Stimulated activated CD8-positive, alpha-beta memory T cell treated with anti-CD3 and anti-CD28 coated beads, Interleukin-4, amount 100 ng/mL, for 48 hours (primary cell): ENCODE data around the gene SELENOS.
A peak's percentile ranks its signal among the peaks of the same experiment; 100 is the strongest.

Experiments
- DNase-seq: peaks from one replicate; pipeline ENCODE4 v3.0.0-alpha.2; 2020

Gene SELENOS, protein sequence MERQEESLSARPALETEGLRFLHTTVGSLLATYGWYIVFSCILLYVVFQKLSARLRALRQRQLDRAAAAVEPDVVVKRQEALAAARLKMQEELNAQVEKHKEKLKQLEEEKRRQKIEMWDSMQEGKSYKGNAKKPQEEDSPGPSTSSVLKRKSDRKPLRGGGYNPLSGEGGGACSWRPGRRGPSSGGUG

DNA sequence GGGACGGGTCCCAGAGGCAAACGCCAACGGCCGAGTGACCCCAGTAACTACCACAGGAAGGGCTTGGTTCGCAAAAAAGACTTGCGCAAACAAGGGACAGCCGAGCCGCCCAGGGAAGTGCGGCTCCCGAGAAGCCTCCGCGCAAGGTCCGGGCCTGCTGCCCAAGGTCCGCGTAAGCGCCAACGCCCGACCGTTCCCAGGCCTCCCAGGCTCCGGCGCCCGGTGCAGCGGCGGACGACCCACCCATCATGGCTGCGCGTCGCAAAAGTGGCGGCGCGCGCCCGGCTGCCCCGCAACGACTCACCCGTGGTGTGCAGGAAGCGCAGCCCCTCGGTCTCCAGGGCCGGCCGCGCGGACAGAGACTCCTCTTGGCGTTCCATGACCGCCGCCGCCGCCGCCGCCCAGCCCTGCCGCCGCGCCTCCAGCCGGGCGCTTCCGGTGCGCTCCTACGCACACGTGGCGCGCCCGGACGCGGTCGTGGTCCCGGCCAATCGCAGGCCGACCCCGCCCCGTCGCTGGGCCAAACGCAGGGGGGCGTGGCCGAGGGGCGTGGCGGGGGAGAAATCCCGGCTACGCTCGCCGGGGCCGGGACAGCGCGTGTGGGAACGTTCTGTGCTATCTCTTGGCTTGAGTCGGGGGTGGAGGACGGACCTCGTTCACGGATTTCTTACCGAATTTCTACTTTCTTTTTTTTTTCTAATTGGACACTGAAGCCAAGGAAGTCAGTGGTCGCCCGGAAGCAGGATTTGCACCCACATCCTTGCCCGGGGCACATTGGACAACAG, at the start of gene SELENOS:
SELENOS (minus strand) TSS at position 448 of the 785 bp plus-strand sequence; CDS start at position 380, 68 bp downstream.
- peak; percentile 95 for DNase-seq

DNA sequence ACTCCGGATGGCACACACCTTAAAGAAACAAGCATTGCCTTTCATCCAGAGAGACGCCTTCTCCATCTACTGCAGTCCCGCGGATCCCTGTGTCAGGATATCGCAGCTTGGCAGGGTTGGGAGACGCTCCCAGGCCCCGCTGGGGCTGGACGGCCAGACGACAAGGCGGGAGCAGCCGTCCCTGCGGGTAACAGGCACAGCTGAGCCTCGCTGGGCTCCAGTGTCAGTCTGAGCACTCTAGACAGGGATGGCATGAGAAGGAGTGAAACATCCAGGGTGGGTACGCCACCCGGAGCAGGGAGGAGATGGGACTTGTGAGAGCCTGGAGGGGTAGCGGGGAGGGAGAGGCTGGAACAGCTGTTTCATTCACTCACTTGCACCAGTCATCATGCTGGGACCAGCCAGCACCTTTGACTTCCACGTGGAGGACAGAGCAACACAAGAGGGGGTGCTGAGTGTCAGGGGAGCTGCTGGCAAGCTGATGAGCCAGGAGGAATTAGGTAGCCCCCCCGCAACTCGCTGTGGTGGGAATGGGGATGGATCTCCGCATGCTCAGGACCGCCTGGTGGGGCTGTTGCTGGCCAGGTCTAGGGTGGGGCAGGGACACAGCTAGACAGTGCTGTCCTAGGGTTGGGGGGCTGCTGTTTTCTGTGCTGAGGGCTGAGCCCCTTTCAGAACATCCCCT, 49.3 kb upstream of the SELENOS start:
- no peak for DNase-seq

DNA sequence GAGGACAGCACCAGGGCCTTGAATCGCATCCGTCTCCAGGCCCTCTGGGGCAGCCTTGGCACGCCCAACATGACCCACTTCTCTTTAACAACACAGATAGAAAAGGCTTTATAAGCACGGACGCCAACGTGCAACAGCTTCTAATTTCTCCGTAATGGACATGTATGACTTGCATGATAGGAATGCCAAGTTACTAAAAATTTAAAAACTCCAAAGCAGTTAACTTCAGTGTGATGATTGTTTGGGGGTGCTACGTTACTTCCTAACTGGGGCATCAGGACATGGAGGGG, 48.7 kb upstream of the SELENOS start:
- no peak for DNase-seq

DNA sequence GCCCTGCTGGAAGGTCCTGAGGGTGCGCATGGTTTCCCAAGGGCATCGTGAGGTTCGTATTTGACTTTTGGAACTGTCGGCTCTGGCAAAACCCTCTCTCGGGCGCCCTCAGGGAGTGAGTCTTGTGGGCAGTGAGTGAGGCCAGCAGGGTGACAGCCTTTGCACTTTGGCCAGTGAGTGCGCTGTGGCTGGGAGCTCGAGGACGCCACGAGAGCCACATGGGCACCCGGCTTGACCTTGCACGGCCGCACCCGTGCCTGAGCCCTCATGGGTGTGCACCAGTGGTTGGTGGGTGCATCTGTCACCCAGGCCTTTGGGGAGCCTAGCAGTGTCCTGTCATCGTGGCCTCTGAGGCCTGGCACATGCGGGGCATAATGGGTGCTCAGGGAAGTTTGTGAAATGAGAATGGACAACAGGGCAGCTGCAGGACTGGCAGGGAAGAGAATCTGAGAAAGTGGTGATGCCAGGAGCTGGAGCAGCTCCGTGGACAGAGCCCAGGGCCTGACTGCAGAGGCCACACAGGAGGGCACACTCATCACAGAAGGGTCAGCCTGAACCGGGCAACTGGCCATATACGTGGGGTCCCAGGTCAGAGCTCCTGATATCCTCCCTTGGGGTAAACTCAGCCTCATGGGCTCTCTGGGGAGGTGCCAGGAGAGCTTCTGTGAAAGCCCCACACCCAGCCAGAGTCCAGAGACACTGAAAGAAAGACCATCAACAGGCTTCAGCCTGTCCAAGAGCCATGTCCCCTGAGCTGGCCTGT, 48.2 kb upstream of the SELENOS start:
- no peak for DNase-seq

DNA sequence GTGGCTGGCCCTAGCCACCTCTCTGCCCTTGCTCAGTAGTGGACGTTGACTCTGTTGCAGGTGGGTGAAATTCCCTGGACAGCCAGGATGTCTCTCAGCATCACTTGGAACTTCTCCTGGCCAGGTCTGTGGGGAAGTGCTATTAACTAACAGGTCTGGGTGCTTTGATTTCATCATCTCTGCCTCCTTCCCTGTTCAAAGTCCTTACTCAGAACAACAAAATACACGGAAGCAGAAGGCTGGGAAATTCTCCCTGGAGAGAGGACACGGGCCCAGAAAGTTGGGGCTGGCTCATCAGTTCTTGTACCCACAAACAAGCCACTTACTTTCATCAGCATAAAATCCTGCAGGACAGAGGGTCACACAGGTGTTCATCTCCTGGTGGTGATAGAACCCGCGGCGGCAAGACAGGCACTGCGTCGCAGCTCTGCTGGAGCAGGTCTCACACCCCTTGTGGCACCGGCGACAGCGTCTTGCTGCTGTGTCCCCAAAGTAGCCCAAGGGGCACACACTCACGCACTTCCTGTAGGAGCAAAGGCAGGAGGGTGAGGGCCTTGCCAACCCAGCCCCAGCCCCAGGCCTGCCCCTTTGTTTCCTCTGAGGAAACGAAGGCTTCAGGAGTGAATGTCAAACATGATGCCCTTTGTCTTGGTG, 47.4 kb upstream of the SELENOS start:
- no peak for DNase-seq

DNA sequence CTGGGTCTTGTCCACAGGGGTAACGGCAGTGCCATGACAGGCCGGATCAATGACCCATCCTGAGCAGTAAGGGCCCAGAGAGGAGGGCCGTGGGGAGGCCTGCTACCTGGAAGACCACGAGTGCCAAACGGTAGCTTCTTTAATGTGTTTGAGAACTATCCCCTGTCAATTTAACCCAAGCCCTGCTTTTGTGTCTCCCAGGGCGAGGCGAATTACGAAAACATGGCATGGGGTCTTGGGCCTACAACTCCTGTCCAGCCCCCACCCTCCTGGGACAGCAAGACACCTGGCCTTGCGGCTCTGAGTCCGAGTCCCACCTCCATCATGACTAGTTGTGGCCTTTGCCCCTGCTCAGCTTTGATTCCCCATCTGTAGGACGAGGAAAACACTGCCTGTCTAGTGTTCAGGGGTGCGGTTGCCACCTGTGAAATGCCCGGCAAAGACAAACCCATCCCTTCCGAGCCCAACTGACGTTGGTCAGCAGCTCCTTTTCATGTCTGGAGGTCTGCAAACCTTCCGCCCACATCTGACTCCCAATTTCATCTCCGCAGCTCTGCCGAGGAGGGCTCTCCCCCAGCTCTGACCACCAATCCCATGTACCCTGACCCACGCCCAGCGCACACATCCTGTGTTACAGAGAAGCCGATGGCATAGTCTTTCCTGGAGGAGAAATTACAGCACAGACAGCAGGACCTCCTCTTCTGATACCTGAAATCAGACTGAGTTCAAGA, 46.7 kb upstream of the SELENOS start:
- DNase-seq = no peak

DNA sequence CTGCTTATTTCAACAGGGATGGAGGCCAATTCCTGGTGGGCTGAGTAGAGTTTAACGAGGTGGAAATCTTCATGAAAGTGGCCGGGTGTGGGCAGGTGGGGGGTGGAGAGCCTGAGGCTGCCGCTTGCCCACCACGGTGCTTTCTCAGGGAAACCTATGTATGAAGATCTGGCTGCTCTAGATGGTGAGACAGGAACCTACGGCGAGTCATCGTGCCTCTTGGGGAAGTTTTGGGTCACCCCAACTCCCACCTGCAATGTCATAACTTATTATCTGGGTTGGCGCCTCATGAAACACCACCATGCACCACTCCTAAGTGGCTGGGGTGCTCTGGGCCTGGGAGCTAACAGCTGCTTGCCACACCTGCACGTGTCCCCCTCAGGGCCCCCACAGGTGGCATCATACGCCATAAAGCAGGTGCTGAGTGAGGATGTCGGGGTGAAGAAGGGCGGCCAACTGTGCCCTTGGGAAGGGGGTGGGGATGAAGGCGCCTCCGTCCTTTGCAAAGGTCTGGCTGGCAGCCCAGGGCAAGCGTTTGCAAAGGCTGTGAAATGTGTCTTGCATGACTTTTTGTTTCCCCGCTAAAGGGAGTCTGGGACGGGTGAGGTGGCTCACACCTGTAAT, 45.7 kb upstream of the SELENOS start:
- DNase-seq = no peak

DNA sequence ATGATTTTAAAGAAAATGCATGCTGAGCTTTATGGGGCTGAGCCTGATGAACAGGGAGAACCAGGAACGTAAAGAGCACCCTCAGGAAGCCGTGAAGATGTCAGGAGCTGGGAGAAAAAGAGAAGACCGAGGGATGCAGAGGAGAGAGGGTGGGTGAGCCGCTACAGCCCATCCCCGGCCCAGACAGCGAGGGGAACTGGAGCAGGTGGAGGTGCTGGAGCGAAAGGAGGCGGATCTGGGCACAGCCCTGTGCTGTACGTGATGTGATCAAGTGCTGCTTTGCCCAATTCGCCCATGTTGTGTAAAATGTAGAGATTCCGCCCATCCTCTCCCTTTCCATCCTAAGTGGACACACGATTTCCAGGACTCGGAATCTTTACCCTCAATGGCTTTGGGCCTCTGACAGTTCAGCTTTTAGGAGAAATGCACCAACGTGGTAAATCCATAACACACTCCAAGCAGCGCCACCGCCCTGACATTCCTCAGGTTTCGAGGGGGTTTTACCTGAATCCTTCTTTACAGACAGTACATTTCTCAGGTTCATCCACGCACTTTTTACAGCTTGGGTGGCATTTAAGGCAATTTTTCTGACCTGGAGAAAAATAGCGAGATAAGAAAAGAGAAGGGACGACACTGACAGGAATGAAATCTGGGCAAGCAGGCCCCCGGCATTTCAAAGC, 44.9 kb upstream of the SELENOS start:
- DNase-seq = no peak

DNA sequence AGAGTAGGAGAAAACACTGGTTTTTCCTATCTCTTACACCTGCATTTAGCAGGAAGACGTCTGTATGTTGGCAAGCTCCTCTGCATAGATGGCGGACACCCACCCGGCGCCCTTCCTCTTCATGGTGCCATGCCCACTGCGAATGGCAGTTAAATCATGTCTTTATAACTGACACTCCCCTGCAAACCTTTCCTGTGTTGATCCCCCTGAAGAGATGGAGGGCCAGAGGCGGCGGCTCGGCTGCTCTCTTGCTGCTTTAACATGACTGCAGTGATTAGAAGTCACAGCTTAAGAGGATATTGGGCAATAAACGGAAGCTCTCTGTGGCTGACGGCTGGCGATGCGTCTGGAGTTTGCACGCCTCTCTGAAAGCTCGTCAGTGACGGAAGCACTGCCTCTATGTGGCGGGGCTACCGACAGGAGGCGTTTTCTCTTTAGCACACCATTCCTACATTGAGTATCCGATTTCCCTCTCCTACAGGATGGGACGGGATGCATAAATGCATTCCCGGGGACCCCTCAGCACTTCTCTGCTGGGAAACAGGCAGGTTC, 43.3 kb upstream of the SELENOS start:
- peak; percentile 69 for DNase-seq

DNA sequence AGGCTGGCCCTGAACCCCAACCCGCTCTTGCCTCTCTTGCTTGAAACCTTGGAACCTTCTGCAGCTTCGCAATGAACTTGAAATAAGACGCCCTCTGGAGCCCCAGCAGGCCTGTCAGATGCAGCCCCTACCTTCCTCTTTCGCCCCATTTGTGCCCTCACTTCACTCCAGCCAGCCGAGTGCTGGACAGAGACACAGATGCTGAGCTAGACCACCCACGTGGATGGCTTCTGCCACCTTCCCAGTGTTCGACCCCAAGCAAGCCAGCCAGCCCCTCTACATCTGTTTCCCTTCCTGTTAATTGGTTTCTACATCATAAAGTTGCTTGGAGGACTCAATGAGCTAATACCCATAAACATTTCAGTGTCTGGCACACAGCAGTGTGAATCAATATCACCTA, 41.6 kb upstream of the SELENOS start:
- DNase-seq = no peak

DNA sequence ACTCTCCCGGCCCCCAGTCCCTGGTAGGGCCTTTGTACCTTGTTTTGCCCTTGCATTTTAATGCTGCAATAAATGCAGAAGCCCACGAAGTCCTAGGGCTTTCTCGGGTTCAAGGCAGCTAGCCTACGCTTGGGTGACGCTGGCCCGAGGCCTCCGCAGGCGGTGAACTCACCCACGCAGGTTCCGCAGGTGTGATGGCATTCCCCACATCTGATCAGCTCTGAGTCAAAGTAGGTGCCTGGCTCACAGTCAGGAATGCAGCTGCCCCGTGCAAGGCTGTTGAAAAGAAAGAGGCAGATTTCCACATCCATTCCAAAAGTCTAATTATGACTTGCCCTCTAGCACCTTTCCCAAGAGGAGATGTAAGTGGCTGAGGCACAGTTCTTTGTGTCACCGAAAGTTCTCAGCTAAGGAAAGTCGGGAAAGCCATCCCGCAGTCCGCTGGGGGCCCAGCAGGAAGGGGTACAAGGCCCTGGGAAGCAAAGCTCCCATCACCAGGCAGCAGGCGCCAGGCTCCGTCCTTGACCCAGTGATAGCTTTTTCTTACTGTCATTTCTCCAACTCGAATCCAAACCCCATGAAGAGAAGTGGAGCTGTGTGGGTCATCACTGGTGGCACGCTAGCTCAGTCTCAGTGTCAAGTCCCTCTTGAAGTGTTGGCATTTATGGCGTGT, 41.0 kb upstream of the SELENOS start:
- no peak for DNase-seq

DNA sequence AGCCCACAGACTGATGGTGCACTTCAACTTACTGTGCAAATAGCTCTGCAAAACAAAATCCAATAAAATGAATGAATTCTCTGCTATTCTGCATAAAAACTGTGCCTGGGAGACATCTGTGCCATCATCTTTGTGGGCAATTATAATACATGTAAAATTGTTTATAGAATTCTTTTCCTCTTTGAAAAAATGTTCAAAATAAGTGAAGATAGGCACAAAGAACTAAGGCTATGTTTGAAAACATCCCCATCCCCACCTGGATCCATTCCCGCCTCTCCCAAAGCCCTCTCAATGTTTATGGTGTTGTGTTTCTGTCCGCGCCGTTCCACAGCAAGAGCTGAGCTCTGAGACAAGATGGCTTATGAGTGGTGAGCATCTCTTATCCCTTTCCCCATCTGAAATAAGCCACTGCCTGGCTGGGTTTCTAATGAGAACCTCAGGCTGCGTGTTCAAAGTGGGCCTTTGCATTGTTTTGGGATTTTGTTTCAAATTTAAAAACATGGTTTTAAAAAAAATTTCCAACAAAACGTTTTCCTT, 40.1 kb upstream of the SELENOS start:
- no peak for DNase-seq

DNA sequence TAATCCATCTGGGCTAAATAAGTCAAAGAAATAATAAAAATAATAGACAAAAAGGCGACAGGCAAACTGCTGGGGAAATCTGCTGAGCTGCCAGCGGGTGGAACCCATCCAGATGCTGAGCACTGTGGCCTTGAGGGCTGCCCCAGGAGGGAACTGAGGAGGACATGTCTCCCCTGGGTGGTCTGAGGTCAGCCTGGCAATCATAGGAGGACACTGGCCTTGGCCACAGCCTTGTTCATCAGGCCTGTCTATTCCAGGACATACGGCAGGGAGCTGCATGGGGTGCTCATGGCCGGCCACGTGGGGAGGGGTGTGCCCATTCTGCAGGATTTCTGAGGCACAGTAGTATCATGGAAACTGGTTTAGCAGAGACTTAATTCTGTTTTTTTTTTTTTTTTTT, 39.2 kb upstream of the SELENOS start:
- DNase-seq = no peak

DNA sequence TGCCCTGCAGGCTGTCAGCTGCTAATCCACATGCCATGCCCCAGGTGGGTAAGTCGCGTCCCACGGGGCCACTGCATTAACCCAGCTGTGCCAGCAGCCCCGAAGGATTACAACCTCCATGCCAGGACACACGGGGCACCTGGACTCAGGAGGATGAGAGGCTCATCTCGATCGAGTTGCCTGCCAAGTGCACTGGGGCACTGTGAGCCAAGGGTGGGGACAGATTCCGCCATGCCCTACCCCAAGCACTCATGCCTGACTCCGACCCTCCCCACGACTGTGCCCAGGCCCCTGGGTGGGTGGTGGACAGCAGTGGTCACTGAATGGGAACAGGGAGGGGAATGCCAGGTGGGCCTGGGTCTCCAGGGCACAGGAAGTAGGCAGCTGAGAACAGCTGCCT, 38.5 kb upstream of the SELENOS start:
- no peak for DNase-seq

DNA sequence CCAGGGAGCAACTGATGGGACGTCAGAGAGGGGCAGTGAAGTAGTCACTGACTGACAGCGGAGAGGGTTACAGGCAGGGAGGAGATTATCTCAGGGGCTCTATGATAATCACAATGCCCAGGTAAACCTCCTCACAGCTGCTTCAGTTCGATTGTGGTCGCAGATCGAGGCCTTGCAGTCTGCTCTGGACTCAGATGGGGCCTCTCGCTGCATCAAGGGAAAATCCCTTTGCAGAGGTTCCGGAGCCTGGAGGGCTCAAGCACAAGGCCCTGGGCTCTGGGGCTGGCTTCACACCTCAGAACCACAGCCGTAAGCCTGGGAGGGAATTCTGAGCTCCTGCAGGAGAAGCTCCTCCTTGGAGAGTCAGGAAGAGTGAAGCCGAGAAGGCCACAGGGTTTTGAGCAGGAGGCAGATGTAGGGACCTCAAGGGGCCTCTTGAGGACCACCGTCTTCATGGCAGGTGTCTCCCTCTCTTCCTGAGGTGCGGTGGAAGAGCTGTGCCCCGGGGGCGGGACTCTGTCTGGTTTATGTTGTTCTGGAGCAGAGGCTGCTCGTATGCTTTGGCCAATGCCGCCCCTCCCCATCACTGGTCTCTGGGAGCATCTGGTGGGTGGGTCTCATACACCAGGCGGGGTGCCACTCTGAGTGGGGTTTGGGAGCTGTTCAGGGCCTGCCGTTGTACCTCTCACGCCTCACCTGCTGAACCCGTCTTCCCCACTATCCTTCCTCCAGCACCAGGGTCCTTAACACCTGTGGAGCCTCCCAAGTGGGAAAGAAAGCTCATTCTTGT, 37.2 kb upstream of the SELENOS start:
- no peak for DNase-seq

DNA sequence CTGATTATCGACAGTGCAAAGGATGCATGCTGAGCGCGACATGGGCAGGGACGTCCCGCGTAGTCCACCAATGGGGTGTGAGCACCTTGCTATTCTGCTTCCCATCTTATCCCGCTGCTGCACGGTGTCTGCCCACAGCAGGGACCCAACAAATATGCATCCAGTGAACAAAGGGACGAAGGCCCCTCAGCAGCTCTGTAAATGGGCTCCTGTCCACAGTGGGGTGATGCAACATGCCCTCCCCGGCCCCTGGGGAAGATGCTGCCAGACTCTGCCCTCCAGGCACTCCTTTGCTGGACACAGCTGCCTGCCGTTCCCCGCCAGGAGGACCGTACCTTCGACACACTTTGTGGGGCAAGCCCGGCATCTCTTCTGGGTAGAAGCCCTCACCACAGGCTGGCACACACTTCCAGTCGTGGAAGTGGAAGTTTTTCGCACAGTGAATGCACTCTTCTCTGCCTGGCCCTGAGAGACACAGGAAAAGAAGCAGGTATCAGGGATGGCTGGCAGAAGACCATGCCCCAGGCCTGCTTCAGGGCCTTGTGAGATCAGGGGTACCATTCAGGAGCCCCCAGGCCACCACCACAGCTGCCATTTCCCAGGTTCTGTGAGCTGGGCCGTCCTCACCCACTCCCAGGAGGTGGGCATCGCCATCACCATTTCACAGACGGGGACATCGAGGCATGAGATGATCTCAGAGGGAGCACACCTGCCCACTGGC, 35.9 kb upstream of the SELENOS start:
- DNase-seq = no peak

DNA sequence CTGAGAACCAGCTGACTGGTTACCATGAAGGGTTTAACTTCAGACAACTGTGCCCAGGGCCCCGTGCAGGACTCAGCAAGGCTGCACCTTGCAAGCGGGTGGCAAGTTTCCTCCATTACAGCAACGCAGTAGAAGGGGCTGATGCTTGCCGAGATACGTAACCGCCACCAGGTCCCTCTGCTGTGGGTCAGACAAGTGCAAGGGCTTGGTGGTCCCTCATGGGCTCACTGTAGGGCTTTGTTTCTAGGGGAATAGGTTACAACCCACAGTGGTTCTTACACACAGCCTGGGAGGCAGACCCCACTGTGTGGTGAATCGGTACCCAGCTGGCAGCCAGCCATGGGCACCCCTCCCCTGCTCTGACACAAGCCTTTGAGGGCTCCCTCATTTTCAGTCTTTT, 33.2 kb upstream of the SELENOS start:
- no peak for DNase-seq

DNA sequence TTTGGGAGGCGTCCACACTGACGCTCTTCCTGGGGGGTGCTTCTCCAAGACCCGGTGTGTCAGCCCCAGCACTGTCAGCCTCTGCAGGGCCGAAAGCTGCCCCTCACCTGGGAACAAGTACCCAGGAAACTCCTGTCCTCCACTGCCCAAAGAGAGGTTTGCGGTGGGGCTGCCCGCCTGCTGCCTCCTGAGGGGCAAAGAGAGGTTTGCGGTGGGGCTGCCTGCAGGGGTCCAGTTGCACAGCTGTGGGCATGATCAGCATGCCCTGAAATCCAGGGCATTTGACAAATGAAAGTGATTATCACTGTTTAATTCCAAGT, 32.8 kb upstream of the SELENOS start:
- DNase-seq = no peak
